Stimulated activated CD4-positive, alpha-beta T cell treated with anti-CD3 and anti-CD28 coated beads, Interleukin-15, amount 100 ng/mL, for 48 hours (primary cell): ENCODE results near the gene PSMD12.
"Not testable (repeated sequence)": the region's sequence is repeated elsewhere in the genome, so short reads cannot be mapped to it uniquely, and the experiment has no call there.

Experiments used
- DNase-seq, 2 donors: peaks; one replicate each; pipeline ENCODE4 v3.0.0-alpha.2; 2020; ENCODE audit warnings: low read depth in 2 of 2

Gene PSMD12

DNA sequence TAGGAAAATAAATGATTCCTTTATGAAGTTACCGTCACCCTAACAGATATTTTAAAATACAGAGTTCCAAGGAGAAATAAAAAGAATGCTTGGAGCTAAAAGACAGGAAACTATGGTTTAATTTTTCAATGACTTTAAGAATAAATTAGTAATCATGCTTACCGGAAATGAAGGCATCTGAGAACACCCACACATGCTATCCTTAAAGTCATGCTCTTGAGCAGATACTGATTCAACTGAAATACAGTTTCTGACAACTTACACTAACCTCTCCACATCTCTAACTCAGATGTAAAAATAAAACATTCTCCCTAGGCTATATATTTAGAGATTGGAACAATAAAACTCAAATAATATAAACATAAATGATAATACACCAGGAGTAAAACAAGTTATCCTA, 7.8 kb downstream of the PSMD12 start:
- no peak for DNase-seq

DNA sequence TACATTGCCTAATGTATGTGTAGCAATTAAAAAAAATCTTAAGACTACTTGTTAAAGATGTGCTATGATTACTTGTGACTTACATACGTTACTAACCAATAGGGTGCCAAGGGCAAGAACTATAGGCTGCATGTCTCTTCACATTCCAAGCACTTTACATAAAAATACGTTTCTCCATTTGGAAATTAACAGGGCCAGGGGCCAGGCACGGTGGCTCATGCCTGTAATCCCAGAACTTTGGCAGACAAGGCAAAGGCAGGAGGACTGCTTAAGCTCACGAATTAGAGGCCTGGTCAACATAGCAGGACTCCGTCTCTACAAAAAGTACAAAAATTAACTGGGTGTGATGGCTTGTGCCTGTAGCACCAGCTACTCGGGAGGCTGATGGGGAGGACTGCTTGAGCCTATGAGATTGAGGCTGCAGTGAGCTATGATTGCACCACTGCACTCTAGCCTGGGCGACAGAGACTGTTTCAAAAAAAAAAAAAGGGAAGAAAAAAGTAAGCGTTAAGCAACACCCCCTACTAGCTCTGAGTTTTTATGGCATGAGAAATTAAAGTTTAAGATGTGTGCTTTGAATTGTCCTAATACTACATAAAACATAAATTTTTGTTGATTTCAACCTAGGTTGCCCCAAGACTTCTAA, 12.3 kb downstream of the PSMD12 start:
- DNase-seq: no peak

DNA sequence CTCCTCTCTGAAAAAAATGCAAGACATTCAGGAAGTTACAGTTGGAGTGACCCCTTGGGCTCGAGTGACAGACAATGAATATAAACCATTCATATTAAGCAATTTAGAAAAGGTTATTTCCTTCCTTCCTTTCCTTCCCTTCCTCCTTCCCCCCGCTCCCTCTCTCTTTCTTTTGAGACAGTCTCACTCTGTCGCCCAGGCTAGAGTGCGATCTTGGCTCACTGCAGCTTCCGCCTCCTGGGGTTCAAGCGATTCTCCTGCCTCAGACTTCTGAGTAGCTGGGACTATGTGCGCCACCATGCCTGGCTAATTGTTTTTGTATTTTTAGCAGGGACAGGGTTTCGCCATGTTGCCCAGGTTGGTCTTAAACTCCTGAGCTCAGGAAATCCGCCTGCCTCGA, 13.2 kb downstream of the PSMD12 start:
- DNase-seq: no peak

- DNase-seq: no peak
These were observed 17.0 kb downstream of the PSMD12 start for GRCh38 chr17:67349420-67349819.

GRCh38 chr17:67347826-67348225, 18.6 kb downstream of the PSMD12 start:
- no peak for DNase-seq

DNA sequence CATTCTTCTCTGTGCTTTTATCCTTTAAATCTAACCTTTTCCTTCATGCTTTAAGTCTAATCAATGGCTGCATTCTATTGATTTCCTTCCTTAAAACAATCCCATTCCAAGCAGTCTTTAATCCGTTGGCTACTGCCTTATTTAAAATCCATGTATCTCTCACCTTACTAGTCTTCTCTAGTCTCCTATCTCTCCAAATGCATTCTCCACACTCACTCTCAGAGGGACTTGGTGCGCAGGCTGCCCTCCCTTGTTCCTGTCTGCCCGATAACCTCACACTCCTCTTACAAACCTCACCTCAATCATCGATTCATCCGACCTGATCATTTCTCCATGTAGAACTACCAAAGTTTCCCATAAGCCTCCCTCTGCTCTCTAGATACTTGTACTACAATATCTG, 23.1 kb downstream of the PSMD12 start:
- DNase-seq: no peak

- not testable (repeated sequence) for DNase-seq
These were observed 28.0 kb downstream of the PSMD12 start for GRCh38 chr17:67338353-67338752.

GRCh38 chr17:67336859-67337258, 29.5 kb downstream of the PSMD12 start:
- DNase-seq: no peak

DNA sequence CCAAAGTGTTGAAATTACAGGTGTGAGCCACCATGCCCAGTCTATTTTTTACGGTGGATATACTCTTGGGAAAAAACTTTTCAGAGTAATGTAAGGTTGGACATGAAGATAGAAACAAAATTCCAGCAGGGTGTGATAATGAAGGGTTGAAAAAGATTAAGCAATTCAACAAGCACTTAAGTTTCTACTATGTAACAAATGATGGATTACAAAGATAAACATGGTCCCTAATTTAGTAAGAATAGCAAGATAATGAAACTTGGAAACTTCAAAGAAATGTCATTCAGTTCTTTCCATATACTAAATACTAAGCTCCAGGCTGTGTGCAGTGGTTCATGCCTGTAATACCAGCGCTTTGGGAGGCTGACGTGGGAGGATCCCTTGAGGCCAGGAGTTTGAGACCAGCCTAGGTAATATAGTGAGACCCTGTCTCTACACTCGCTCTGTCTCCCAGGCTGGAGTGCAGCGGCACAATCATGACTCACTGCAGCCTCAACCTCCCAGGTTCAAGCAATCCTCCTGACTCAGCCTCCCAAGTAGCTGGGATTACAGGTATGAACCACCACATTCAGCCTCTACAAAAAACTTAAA, 31.0 kb downstream of the PSMD12 start:
- DNase-seq: no peak

- not testable (repeated sequence) for DNase-seq
These were observed 34.2 kb downstream of the PSMD12 start for GRCh38 chr17:67332162-67332508.

DNA sequence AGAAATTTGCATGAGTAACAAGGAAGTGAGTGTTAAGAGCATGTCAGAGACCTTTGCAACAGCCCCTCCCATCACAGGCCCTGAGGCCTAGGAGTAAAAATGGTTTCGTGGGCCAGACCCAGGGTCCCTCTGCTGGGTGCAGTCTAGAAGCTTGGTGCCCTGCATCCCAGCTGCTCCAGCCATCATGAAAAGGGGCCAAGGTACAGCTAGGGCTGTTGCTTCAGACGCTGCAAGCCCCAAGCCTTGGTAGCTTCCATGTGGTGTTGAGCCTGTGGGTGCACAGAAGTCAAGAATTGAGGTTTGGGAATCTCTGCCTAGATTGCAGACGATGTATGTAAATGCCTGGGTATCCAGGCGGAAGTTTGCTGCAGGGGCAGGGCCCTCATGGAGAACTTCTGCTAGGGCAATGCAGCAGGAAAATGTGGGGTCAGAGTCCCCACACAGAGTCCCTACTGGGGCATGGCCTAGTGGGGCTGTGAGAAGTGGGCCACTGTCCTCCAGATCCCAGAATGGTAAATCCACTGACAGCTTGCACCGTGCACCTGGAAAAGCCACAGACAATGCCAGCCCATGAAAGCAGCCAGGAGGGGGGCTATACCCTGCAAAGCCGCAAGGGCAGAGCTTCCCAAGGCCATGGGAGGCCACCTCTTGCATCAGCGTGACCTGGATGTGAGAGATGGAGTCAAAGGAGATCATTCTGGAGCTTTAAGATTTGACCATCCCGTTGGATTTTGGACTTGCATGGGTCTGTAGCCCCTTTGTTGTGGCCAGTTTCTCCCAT, 34.8 kb downstream of the PSMD12 start:
- not testable (repeated sequence) for DNase-seq

DNA sequence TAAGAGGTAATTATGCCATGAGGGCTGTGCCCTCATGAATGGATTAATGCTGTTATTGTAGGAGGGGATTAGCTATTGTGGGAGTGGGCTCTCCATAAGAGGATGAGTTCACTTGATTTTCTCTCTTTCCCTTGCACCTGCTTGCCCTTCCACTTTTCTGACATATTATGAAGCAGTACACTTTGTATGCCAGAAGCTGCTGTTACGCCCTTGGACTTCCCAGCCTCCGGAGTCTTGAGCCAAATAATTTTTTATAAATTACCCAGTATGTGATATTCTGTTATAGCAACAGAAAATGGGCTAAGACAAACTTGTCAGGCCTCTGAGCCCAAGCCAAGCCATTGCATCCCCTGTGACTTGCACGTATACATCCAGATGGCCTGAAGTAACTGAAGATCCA, 38.4 kb downstream of the PSMD12 start:
- DNase-seq: no peak

DNA sequence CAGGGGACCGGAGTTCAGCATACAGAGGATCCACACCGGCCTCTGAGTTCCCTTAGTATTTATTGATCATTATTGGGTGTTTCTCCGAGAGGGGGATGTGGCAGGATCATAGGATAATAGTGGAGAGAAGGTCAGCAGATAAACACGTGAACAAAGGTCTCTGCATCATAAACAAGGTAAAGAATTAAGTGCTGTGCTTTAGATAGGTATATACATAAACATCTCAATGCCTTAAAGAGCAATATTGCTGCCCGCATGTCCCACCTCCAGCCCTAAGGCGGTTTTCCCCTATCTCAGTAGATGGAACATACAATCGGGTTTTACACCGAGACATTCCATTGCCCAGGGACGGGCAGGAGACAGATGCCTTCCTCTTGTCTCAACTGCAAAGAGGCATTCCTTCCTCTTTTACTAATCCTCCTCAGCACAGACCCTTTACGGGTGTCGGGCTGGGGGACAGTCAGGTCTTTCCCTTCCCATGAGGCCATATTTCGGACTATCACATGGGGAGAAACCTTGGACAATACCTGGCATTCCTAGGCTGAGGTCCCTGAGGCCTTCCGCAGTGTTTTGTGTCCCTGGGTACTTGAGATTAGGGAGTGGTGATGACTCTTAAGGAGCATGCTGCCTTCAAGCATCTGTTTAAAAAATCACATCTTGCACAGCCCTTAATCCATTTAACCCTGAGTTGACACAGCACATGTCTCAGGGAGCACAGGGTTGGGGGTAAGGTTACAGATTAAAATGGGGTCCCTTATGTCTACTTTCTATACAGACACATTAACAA, 39.2 kb downstream of the PSMD12 start:
- DNase-seq: not testable (repeated sequence)

DNA sequence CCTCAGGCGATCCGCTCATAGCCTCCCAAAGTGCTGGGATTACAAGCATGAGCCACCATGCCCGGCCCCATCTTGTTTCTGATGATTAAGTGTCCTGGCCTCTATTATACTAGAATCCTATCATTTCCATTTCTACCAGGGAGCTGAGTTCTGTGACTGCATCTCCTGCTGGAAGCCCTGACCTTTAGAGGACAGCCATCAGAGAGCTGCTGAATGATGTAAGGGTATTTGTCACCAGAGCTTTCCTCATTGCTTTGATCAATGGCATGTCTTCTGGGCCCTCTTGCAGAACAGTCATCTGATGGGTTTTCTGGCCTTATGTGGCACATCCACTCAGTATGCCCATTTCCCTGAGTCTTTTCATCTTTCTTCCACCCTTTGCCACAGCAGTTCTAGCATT, 39.9 kb downstream of the PSMD12 start:
- DNase-seq: no peak

DNA sequence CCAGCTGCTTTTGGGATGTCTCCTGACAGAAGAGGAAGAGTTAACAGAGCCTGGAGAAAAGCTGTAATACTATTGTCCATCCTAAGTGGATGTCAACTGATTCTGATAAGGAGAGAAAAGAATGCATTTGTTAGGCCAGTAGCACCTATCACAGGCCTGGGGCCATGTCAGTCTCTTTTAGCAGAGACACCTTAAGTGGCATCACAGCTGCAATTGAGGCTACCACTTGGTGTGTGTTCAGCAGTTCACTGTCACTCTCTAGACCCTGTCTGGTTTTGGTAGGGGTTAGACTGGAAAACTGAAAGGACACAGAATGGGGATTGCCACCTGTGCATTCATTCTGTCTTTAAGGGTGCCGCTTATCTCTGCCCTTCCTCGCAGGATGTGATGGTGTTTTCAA, 42.0 kb downstream of the PSMD12 start:
- DNase-seq: no peak

DNA sequence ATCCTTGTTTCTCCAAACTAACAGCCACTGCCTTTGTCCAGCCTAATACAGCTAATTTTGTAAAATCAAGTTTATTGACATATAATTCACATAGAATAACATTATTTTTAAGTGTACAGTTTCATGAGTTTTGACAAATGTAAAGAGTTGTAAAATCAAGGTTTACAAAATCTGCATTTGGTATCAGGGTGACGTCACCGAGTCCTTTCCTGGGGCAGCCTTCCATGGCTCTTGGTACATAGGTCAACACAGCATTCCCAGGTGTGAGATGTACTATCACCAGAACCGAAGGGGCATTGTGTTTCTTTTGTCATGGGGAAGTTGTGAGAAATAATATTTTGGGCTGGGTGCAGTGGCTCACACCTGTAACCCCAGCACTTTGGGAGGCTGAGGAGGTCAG, 42.9 kb downstream of the PSMD12 start:
- DNase-seq: no peak

- no peak for DNase-seq
These were observed 44.2 kb downstream of the PSMD12 start for GRCh38 chr17:67322042-67322787.

DNA sequence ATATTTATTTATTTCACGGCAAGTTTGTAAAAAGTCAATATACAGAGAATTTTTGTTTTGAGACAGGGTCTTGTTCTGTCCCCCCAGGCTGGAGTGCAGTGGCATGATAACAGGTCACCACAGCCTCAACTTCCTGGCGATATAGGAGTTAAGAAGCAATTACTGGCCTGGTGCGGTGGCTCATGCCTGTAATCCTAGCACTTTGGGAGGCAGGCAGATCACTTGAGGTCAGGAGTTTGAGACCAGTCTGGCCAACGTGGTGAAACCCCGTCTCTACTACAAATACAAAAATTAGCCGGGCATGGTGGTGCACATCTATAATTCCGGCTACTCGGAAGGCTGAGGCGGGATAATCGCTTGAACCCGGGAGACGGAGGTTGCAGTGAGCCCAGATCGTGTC, 44.9 kb downstream of the PSMD12 start:
- DNase-seq: not testable (repeated sequence)

DNA sequence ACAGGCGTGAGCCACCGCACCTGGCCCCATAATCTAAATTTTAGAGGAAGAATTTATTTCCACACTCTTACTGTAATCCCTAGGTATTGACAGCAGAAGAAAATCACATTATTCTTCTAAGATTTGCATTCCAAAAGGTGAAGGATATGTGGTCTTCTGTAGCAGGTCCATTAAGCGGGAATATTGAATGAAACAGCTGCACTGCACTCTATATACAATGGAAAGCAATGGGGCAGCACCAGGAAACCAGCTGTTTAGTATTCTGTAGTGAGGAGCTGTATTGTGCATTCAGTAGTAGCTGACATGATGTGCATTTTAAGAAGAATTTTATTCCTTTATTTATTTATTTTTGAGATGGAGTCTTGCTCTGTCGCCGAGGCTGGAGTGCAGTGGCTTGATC, 49.6 kb downstream of the PSMD12 start:
- DNase-seq: no peak

DNA sequence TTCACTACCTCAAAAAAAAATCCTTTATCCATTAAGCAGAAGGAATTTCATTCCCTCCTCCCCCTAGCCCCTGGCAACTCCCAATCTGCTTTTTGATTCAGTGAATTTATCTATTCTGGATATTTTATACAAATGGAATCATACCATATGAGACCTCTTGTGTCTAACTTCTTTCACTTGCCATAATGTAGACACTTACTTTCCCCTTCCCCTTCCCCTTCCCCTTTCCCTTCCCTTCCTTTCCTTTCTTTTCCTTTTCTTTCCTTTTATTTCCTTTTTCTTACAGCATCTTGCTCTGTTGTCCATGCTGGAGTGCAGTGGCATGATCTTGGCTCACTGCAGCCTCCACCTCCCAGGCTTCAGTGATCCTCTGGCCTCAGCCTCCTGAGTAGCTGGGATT, 50.5 kb downstream of the PSMD12 start:
- no peak for DNase-seq

DNA sequence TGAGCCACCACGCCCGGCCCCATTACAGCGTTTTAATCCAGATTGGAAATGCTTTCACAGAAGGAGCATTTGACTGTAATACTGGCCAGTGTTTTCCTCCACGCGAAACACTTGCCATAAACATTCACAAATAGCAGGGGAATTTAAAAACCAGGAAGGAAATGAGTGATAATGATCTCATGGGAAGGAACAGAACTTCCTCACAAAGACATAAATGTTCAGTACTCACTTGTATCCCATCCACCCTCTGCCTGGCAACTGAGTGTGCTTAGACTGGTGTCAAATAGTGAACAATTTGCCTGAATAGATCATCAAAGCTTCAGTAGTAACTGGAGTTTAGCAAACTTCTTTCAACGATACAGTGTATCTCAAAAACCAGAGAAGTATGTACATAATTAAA, 54.1 kb downstream of the PSMD12 start:
- no peak for DNase-seq

GRCh38 chr17:67311575-67311974, 54.8 kb downstream of the PSMD12 start:
- DNase-seq: no peak
